HG02763 (cell line): ENCODE data around the gene DBR1.
"Not testable (repeated sequence)": the region's sequence is repeated elsewhere in the genome, so short reads cannot be mapped to it uniquely, and the experiment has no call there.

Source experiments
- ATAC-seq: cut with Tn5 transposase; IDR thresholded peaks from one replicate; pipeline ENCODE4 v1.9.1; 2021; ENCODE audit warnings: mild to moderate bottlenecking, moderate library complexity; ENCODE audit not compliant: unreplicated experiment

Gene DBR1

GRCh38 chr3:138186803-138187295 lies 12.1 kb upstream of the DBR1 start:
- ATAC-seq, result peak; percentile 97

- ATAC-seq, result no peak
Measured at GRCh38 chr3:138186221-138186620, 11.5 kb upstream of the DBR1 start.

- ATAC-seq, result no peak
Measured at GRCh38 chr3:138184994-138185393, 10.3 kb upstream of the DBR1 start.

GRCh38 chr3:138180375-138181029 lies 5.8 kb upstream of the DBR1 start:
- no peak for ATAC-seq

- no peak for ATAC-seq
Measured at GRCh38 chr3:138173769-138174420, 826 bp downstream of the DBR1 start.

GRCh38 chr3:138172625-138173024 lies 2.1 kb downstream of the DBR1 start:
- no peak for ATAC-seq

GRCh38 chr3:138165061-138165460 lies 9.7 kb downstream of the DBR1 start:
- no peak for ATAC-seq

GRCh38 chr3:138157743-138158142 lies 17.0 kb downstream of the DBR1 start:
- ATAC-seq, result no peak

- ATAC-seq, result no peak
Measured at GRCh38 chr3:138154534-138154933, 20.2 kb downstream of the DBR1 start.

GRCh38 chr3:138148503-138148902 lies 26.2 kb downstream of the DBR1 start:
- no peak for ATAC-seq

- ATAC-seq, result not testable (repeated sequence)
Measured at GRCh38 chr3:138142181-138142580, 32.5 kb downstream of the DBR1 start.

GRCh38 chr3:138140940-138141339 lies 33.8 kb downstream of the DBR1 start:
- no peak for ATAC-seq

- no peak for ATAC-seq
Measured at GRCh38 chr3:138139691-138140090, 35.0 kb downstream of the DBR1 start.

GRCh38 chr3:138137861-138138260 lies 36.9 kb downstream of the DBR1 start:
- no peak for ATAC-seq

GRCh38 chr3:138136201-138136600 lies 38.5 kb downstream of the DBR1 start:
- ATAC-seq, result no peak

GRCh38 chr3:138135833-138136194 lies 38.9 kb downstream of the DBR1 start:
- no peak for ATAC-seq

GRCh38 chr3:138135146-138135832 lies 39.4 kb downstream of the DBR1 start:
- no peak for ATAC-seq

GRCh38 chr3:138132239-138132638 lies 42.5 kb downstream of the DBR1 start, which contains the start of gene A4GNT:
TSS of gene A4GNT (minus strand) at chr3:138132390. CDS start at chr3:138131256, 1,134 bp downstream.
- no peak for ATAC-seq

- ATAC-seq, result no peak
Measured at GRCh38 chr3:138127636-138128365, 46.9 kb downstream of the DBR1 start.

- no peak for ATAC-seq
Measured at GRCh38 chr3:138125548-138126221, 49.0 kb downstream of the DBR1 start.
